HepG2 (cell line): Measurements from ENCODE around the gene ACSS3. TPM values are rescaled to one million over a fixed set of nuclear protein-coding genes. Genes with fewer than 3 reads are reported as not detected.

Experiments used
- ARID2 ChIP-seq: sonication (generic); formaldehyde crosslinking; IDR thresholded peaks from 2 replicates; pipeline ENCODE4 v1.8.1; 2022; ENCODE audit warnings: mild to moderate bottlenecking, missing genetic modification reagents, borderline replicate concordance
- ARNT2 ChIP-seq: sonication (generic); formaldehyde crosslinking; IDR thresholded peaks from 2 replicates; pipeline ENCODE4 v1.8.0; 2022; ENCODE audit warnings: mild to moderate bottlenecking, low read depth, missing genetic modification reagents, moderate library complexity
- ARNTL ChIP-seq: sonication (generic); formaldehyde crosslinking; IDR thresholded peaks from 2 replicates; pipeline ENCODE4 v1.4.0; 2020; ENCODE audit warnings: mild to moderate bottlenecking, missing genetic modification reagents
- CREM ChIP-seq, 2 experiments: sonication (generic) in 1 of 2; formaldehyde crosslinking in 1 of 2; IDR thresholded peaks; 2 replicates each; pipeline versions ENCODE4 v1.4.0 to v1.6.1; 2016 to 2020; ENCODE audit warnings: antibody characterized with exemption in 1 of 2, mild to moderate bottlenecking in 1 of 2, missing genetic modification reagents in 1 of 2
- ELF1 ChIP-seq: sonication (generic); formaldehyde crosslinking; IDR thresholded peaks from 2 replicates; pipeline ENCODE4 v1.4.0; 2020; ENCODE audit warnings: missing genetic modification reagents
- EZH2 ChIP-seq: conservative IDR thresholded peaks from 2 replicates; pipeline ENCODE4 v1.6.1; 2012; ENCODE audit warnings: mild to moderate bottlenecking, low read depth, low read length, moderate library complexity
- HNF4G ChIP-seq, 2 experiments: sonication (generic) in 1 of 2; formaldehyde crosslinking in 1 of 2; IDR thresholded peaks; 2 replicates each; pipeline versions ENCODE4 v1.4.0 to v1.6.1; 2011 to 2020; ENCODE audit warnings: borderline replicate concordance in 2 of 2, low read depth in 2 of 2, mild to moderate bottlenecking in 2 of 2, low read length in 1 of 2, missing genetic modification reagents in 1 of 2, moderate library complexity in 1 of 2
- HNRNPH1 ChIP-seq: fragments of 200-400 bp; formaldehyde crosslinking; optimal IDR thresholded peaks from 2 replicates; pipeline ENCODE3; 2017; ENCODE audit warnings: mild to moderate bottlenecking, low read depth, low read length
- HOXA5 ChIP-seq: sonication (generic); formaldehyde crosslinking; IDR thresholded peaks from 2 replicates; pipeline ENCODE4 v1.4.0; 2020; ENCODE audit warnings: missing genetic modification reagents
- ISX ChIP-seq: sonication (generic); formaldehyde crosslinking; conservative IDR thresholded peaks from 2 replicates; pipeline ENCODE4 v1.5.0; 2020; ENCODE audit warnings: missing genetic modification reagents
- JUNB ChIP-seq: sonication (generic); formaldehyde crosslinking; IDR thresholded peaks from 2 replicates; pipeline ENCODE4 v1.8.0; 2022; ENCODE audit warnings: missing genetic modification reagents, mild to moderate bottlenecking, borderline replicate concordance
- KAT8 ChIP-seq: IDR thresholded peaks from 2 replicates; pipeline ENCODE4 v1.6.1; 2016; ENCODE audit warnings: missing genetic modification reagents, missing compliant biosample characterization
- KDM1A ChIP-seq: IDR thresholded peaks from 2 replicates; pipeline ENCODE4 v1.6.1; 2016; ENCODE audit warnings: missing compliant biosample characterization
- NFKBIZ ChIP-seq: IDR thresholded peaks from 2 replicates; pipeline ENCODE4 v1.6.1; 2018; ENCODE audit warnings: missing genetic modification reagents, missing compliant biosample characterization
- NR2F6 ChIP-seq, 2 experiments: IDR thresholded peaks; 2 replicates each; pipeline ENCODE4 v1.6.1; 2016; ENCODE audit warnings: antibody characterized with exemption in 1 of 2, mild to moderate bottlenecking in 1 of 2
- NRL ChIP-seq: sonication (generic); formaldehyde crosslinking; IDR thresholded peaks from 2 replicates; pipeline ENCODE4 v1.5.0; 2020; ENCODE audit warnings: missing genetic modification reagents, mild to moderate bottlenecking, moderate library complexity, borderline replicate concordance
- PHF21A ChIP-seq: sonication (generic); formaldehyde crosslinking; IDR thresholded peaks from 2 replicates; pipeline ENCODE4 v1.5.0; 2020; ENCODE audit warnings: mild to moderate bottlenecking, missing genetic modification reagents
- RBFOX2 ChIP-seq: fragments of 200-400 bp; formaldehyde crosslinking; IDR thresholded peaks from 2 replicates; pipeline ENCODE4 v1.6.1; 2017; ENCODE audit warnings: low read depth, mild to moderate bottlenecking, low read length
- RELA ChIP-seq: sonication (generic); formaldehyde crosslinking; IDR thresholded peaks from 2 replicates; pipeline ENCODE4 v1.4.0; 2020; ENCODE audit warnings: missing genetic modification reagents
- SAP130 ChIP-seq: IDR thresholded peaks from 2 replicates; pipeline ENCODE4 v1.6.1; 2016; ENCODE audit warnings: low read depth
- SIN3A ChIP-seq: IDR thresholded peaks from 2 replicates; pipeline ENCODE4 v1.6.1; 2011; ENCODE audit warnings: low read depth, mild to moderate bottlenecking, control low read depth, low read length, borderline replicate concordance
- SP140L ChIP-seq: sonication (generic); formaldehyde crosslinking; IDR thresholded peaks from 2 replicates; pipeline ENCODE4 v1.4.0; 2020; ENCODE audit warnings: missing genetic modification reagents, borderline replicate concordance
- STAT5B ChIP-seq: sonication (generic); formaldehyde crosslinking; IDR thresholded peaks from 2 replicates; pipeline ENCODE4 v1.4.0; 2020; ENCODE audit warnings: missing genetic modification reagents
- TAF15 ChIP-seq: fragments of 200-400 bp; formaldehyde crosslinking; IDR thresholded peaks from one replicate; pipeline ENCODE4 v1.6.1; 2018; ENCODE audit warnings: mild to moderate bottlenecking, low read depth, low read length; ENCODE audit not compliant: poor library complexity, severe bottlenecking
- TBX2 ChIP-seq: sonication (generic); formaldehyde crosslinking; IDR thresholded peaks from 2 replicates; pipeline ENCODE4 v1.5.0; 2020; ENCODE audit warnings: missing genetic modification reagents, mild to moderate bottlenecking, borderline replicate concordance
- TMF1 ChIP-seq: sonication (generic); formaldehyde crosslinking; IDR thresholded peaks from 2 replicates; pipeline ENCODE4 v1.8.1; 2022; ENCODE audit warnings: low read depth, missing genetic modification reagents
- WIZ ChIP-seq: sonication (generic); formaldehyde crosslinking; IDR thresholded peaks from 2 replicates; pipeline ENCODE4 v1.5.1; 2020; ENCODE audit warnings: mild to moderate bottlenecking, missing genetic modification reagents
- YY1 ChIP-seq: IDR thresholded peaks from 2 replicates; pipeline ENCODE4 v1.6.1; 2011; ENCODE audit warnings: low read length, low read depth, moderate library complexity, mild to moderate bottlenecking; ENCODE audit not compliant: insufficient read depth, insufficient replicate concordance
- ZMYM4 ChIP-seq: sonication (generic); formaldehyde crosslinking; IDR thresholded peaks from 2 replicates; pipeline ENCODE4 v1.8.1; 2023; ENCODE audit warnings: mild to moderate bottlenecking, missing genetic modification reagents
- ZNF143 ChIP-seq: sonication (generic); formaldehyde crosslinking; IDR thresholded peaks from 2 replicates; pipeline ENCODE4 v1.4.0; 2020; ENCODE audit warnings: missing genetic modification reagents
- ZNF546 ChIP-seq: sonication (generic); formaldehyde crosslinking; conservative IDR thresholded peaks from 2 replicates; pipeline ENCODE4 v1.8.1; 2023; ENCODE audit warnings: mild to moderate bottlenecking, missing genetic modification reagents
- ZSCAN21 ChIP-seq: sonication (generic); formaldehyde crosslinking; IDR thresholded peaks from 2 replicates; pipeline ENCODE4 v1.8.0; 2022; ENCODE audit warnings: mild to moderate bottlenecking, missing genetic modification reagents, moderate library complexity, borderline replicate concordance
- ZSCAN30 ChIP-seq: sonication (generic); formaldehyde crosslinking; IDR thresholded peaks from 2 replicates; pipeline ENCODE4 v1.5.0; 2020; ENCODE audit warnings: mild to moderate bottlenecking, missing genetic modification reagents
- polyA plus RNA-seq, 8 experiments: library from polyadenylated mRNA; depleted of rRNA in 3 of 8; stranded (reverse) in 7 of 8; unstranded in 1 of 8; fragments of >200 nt; fragmentation: Illumina TruSeq in 4 of 8; extraction: Trizol in 4 of 8; gene quantifications; 2 replicates each; pipeline versions ENCODE4 v1.2.1 to v1.2.3, GENCODE V29; 2011 to 2016; ENCODE audit warnings: low read depth in 4 of 8, missing spikeins in 1 of 8, mixed read lengths in 1 of 8; ENCODE audit not compliant: insufficient read depth in 1 of 8
- total RNA-seq, 5 experiments: library from RNA; depleted of rRNA; stranded (reverse); fragments of >200 nt; fragmentation: Illumina TruSeq; extraction: Trizol; gene quantifications; 2 replicates each; pipeline ENCODE4 v1.2.3, GENCODE V29; 2016; ENCODE audit warnings: low read depth in 1 of 5

The ACSS3 gene
- total and polyA plus RNA-seq, 2 of the 13 experiments (the other 11 are each of a cell fraction or from before 2014, with no cell fraction given), result 79.5 to 86.3 TPM

DNA sequence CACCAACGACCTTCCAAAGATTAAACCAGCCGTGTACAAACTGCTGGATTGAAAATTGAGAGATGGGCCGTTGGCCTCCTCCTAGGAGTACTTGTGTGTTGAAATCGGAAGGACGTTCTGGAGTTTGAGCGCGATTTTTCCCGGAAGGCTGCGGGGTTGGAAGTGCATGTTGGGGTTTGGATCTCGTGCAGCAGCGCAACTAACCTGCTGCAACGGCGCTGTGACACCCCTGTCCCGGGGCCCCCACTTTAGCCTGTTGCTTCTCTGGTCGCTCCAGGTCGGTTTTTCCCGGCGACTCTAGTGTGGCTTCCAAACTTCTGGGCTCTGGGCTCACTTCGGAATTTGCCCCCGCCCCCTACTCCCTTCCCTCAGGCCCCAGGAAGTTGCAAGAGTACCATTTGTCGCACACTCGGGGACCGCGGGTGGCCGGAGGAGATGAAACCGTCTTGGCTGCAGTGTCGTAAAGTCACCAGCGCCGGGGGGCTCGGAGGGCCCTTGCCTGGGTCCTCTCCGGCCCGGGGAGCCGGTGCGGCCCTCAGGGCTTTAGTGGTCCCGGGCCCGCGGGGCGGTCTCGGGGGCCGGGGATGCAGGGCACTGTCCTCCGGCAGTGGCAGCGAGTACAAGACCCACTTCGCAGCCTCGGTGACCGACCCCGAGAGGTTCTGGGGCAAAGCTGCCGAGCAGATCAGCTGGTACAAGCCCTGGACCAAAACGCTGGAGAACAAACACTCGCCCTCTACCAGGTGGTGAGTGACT lies at the start of gene ACSS3 (continued):
- TF ChIP-seq HNRNPH1 (peak; percentile 67), NR2F6 (IDR thresholded peaks at IDR 0.05) (no peak), NR2F6 (CRISPR knock-in tag; IDR thresholded peaks at IDR 0.05) (0 out of 2 replicates have a peak, but pooled peaks have one; percentile 31), HNF4G (IDR thresholded peaks at IDR 0.05; ENCODE audit: borderline replicate concordance, low read depth, low read length) (peak; percentile 36; the same call in 1 of the 2 replicates), HNF4G (CRISPR knock-in tag; IDR thresholded peaks at IDR 0.05; ENCODE audit: borderline replicate concordance, low read depth) (no peak), HOXA5 (0 out of 2 replicates have a peak, but pooled peaks have one; percentile 15), SP140L (no peak), ZNF143 (CRISPR knock-in tag) (peak; percentile 43; the same call in 1 of the 2 replicates), RELA (no peak), ZSCAN30 (no peak), PHF21A (CRISPR knock-in tag) (peak; percentile 43; the same call in 1 of the 2 replicates), YY1 (peak; percentile 66), TBX2 (CRISPR knock-in tag) (peak; percentile 33; the same call in 1 of the 2 replicates), SIN3A (0 out of 2 replicates have a peak, but pooled peaks have one; percentile 59), ARNT2 (no peak), RBFOX2 (peak; percentile 97), TMF1 (CRISPR knock-in tag) (peak; percentile 50; the same call in 1 of the 2 replicates), ISX (CRISPR knock-in tag) (no peak), SAP130 (CRISPR knock-in tag) (peak; percentile 39; the same call in 1 of the 2 replicates), WIZ (CRISPR knock-in tag) (0 out of 2 replicates have a peak, but pooled peaks have one; percentile 53), EZH2 (no peak), ARNTL (CRISPR knock-in tag) (peak; percentile 79), KAT8 (CRISPR knock-in tag) (peak; percentile 53), ZSCAN21 (CRISPR knock-in tag) (peak; percentile 31; the same call in 1 of the 2 replicates), STAT5B (CRISPR knock-in tag) (no peak), JUNB (no peak), ELF1 (CRISPR knock-in tag) (peak; percentile 43; the same call in 1 of the 2 replicates), CREM (IDR thresholded peaks at IDR 0.05) (peak; percentile 37; the same call in 1 of the 2 replicates), CREM (CRISPR knock-in tag; IDR thresholded peaks at IDR 0.05) (no peak), KDM1A (CRISPR knock-in tag) (no peak), ZNF546 (CRISPR knock-in tag) (peak; percentile 63; the same call in 1 of the 2 replicates), NRL (CRISPR knock-in tag) (no peak; the same call in 1 of the 2 replicates), NFKBIZ (CRISPR knock-in tag) (0 out of 2 replicates have a peak, but pooled peaks have one; percentile 9), ZMYM4 (CRISPR knock-in tag) (peak; percentile 39), ARID2 (CRISPR knock-in tag) (no peak), TAF15 (no peak)
